Measurements from ENCODE around the gene PRKCQ.

PRKCQ gene

GRCh38 chr10:6405713-6406112 lies 174.4 kb downstream of the PRKCQ start:
- DNase-seq (ENCODE audit: low spot score): no peak

GRCh38 chr10:6404127-6405072 lies 175.7 kb downstream of the PRKCQ start:
- DNase-seq (ENCODE audit: low spot score): no peak

- no peak for DNase-seq (ENCODE audit: low spot score)
Observed at GRCh38 chr10:6402960-6403359, 177.1 kb downstream of the PRKCQ start.

- DNase-seq (ENCODE audit: low spot score): no peak
Observed at GRCh38 chr10:6402349-6402709, 177.7 kb downstream of the PRKCQ start.

GRCh38 chr10:6401558-6402348 lies 178.3 kb downstream of the PRKCQ start:
- DNase-seq (ENCODE audit: low spot score): peak; percentile 88

- no peak for DNase-seq (ENCODE audit: low spot score)
Observed at GRCh38 chr10:6400821-6401465, 179.1 kb downstream of the PRKCQ start.

GRCh38 chr10:6400331-6400730 lies 179.7 kb downstream of the PRKCQ start:
- no peak for DNase-seq (ENCODE audit: low spot score)

- no peak for DNase-seq (ENCODE audit: low spot score)
Observed at GRCh38 chr10:6399879-6400278, 180.2 kb downstream of the PRKCQ start.

- DNase-seq (ENCODE audit: low spot score): peak; percentile 52
Observed at GRCh38 chr10:6399231-6399741, 180.8 kb downstream of the PRKCQ start.

GRCh38 chr10:6398399-6398798 lies 181.7 kb downstream of the PRKCQ start:
- no peak for DNase-seq (ENCODE audit: low spot score)

- DNase-seq (ENCODE audit: low spot score): no peak
Observed at GRCh38 chr10:6396652-6397051, 183.4 kb downstream of the PRKCQ start.

GRCh38 chr10:6396226-6396625 lies 183.8 kb downstream of the PRKCQ start:
- no peak for DNase-seq (ENCODE audit: low spot score)

- DNase-seq (ENCODE audit: low spot score): no peak
Observed at GRCh38 chr10:6395606-6396005, 184.5 kb downstream of the PRKCQ start.

- DNase-seq (ENCODE audit: low spot score): no peak
Observed at GRCh38 chr10:6394084-6394483, 186.0 kb downstream of the PRKCQ start.

GRCh38 chr10:6393168-6393567 lies 186.9 kb downstream of the PRKCQ start:
- no peak for DNase-seq (ENCODE audit: low spot score)

GRCh38 chr10:6390213-6390845 lies 189.7 kb downstream of the PRKCQ start:
- no peak for DNase-seq (ENCODE audit: low spot score)

GRCh38 chr10:6388261-6388893 lies 191.7 kb downstream of the PRKCQ start:
- DNase-seq (ENCODE audit: low spot score): no peak

GRCh38 chr10:6386960-6387359 lies 193.1 kb downstream of the PRKCQ start:
- DNase-seq (ENCODE audit: low spot score): no peak

GRCh38 chr10:6386346-6386745 lies 193.7 kb downstream of the PRKCQ start:
- DNase-seq (ENCODE audit: low spot score): no peak

GRCh38 chr10:6385665-6386064 lies 194.4 kb downstream of the PRKCQ start:
- peak; percentile 43 for DNase-seq (ENCODE audit: low spot score)

GRCh38 chr10:6384847-6385246 lies 195.2 kb downstream of the PRKCQ start:
- no peak for DNase-seq (ENCODE audit: low spot score)

Data from AG08396 (cell line).